HFFc6 (cell line): ENCODE measurements around the gene KCNQ1. TPM values are rescaled to one million over a fixed set of nuclear protein-coding genes. Genes with fewer than 3 reads are reported as not detected.

Experiments used
- DNase-seq: peaks from one replicate; pipeline ENCODE4 v3.0.0-alpha.2; 2018
- H3K27ac Mint-ChIP-seq: 2 replicates; pipeline ENCODE4 v1.8.0; 2020; ENCODE audit warnings: mild to moderate bottlenecking, mixed read lengths
- H3K27me3 Mint-ChIP-seq: 2 replicates; pipeline ENCODE4 v1.8.0; 2021; ENCODE audit warnings: mild to moderate bottlenecking, moderate library complexity, mixed read lengths; ENCODE audit not compliant: insufficient read depth
- H3K36me3 Mint-ChIP-seq: 2 replicates; pipeline ENCODE4 v1.8.0; 2021; ENCODE audit warnings: low read depth, mixed read lengths
- H3K4me1 Mint-ChIP-seq: 2 replicates; pipeline ENCODE4 v1.8.0; 2020; ENCODE audit warnings: low read depth, mixed read lengths
- H3K4me3 Mint-ChIP-seq: 2 replicates; pipeline ENCODE4 v1.8.0; 2020; ENCODE audit warnings: mild to moderate bottlenecking, moderate library complexity, mixed read lengths
- H3K9me3 Mint-ChIP-seq: 2 replicates; pipeline ENCODE4 v1.8.0; 2020; ENCODE audit warnings: mild to moderate bottlenecking, mixed read lengths
- total RNA-seq, 6 experiments: library from RNA; stranded (reverse); fragmentation: NEBNext Ultra II Directional; extraction: Animal tissue kit (Norgen Biotek cat#: 25700); gene quantifications; 2 replicates in 1 of 6; 3 replicates in 5 of 6; pipeline ENCODE4 v1.2.3, GENCODE V29; 2021
- TF ChIP-seq, protein P1 (sequence below): fragments of 200-600 bp; sonication (generic); IDR thresholded peaks from 2 replicates; pipeline ENCODE4 v1.5.0; 2021; ENCODE audit warnings: antibody characterized with exemption, mild to moderate bottlenecking

Gene KCNQ1
- total RNA-seq, 6 experiments from 2014 or later = not detected

- Mint-ChIP-seq H3K36me3 (no peaks in the 10 kb centered on the region), H3K4me1 (peaks cover 9% of the 10 kb centered on the region), H3K27ac (no peak overlapping the region), H3K4me3 (no peak overlapping the region), H3K9me3 (no peaks in the 10 kb centered on the region), H3K27me3 (peaks cover 24% of the 10 kb centered on the region)
- no peak for DNase-seq
- TF ChIP-seq, protein P1, sequence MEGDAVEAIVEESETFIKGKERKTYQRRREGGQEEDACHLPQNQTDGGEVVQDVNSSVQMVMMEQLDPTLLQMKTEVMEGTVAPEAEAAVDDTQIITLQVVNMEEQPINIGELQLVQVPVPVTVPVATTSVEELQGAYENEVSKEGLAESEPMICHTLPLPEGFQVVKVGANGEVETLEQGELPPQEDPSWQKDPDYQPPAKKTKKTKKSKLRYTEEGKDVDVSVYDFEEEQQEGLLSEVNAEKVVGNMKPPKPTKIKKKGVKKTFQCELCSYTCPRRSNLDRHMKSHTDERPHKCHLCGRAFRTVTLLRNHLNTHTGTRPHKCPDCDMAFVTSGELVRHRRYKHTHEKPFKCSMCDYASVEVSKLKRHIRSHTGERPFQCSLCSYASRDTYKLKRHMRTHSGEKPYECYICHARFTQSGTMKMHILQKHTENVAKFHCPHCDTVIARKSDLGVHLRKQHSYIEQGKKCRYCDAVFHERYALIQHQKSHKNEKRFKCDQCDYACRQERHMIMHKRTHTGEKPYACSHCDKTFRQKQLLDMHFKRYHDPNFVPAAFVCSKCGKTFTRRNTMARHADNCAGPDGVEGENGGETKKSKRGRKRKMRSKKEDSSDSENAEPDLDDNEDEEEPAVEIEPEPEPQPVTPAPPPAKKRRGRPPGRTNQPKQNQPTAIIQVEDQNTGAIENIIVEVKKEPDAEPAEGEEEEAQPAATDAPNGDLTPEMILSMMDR = no peak
Measured at GRCh38 chr11:2776351-2777061, 331.7 kb downstream of the KCNQ1 start.

GRCh38 chr11:2777386-2777785 is 332.6 kb downstream of the KCNQ1 start:
- Mint-ChIP-seq H3K27ac (no peak overlapping the region), H3K36me3 (no peaks in the 10 kb centered on the region), H3K4me1 (peaks cover 9% of the 10 kb centered on the region), H3K4me3 (no peak overlapping the region), H3K27me3 (peaks cover 26% of the 10 kb centered on the region), H3K9me3 (no peaks in the 10 kb centered on the region)
- no peak for DNase-seq
- TF ChIP-seq, protein P1 = no peak

GRCh38 chr11:2777871-2778629 is 333.2 kb downstream of the KCNQ1 start:
- TF ChIP-seq, protein P1 = no peak
- H3K4me3 Mint-ChIP-seq = no peak overlapping the region
- no peak for DNase-seq
- H3K27me3 Mint-ChIP-seq = peaks cover 22% of the 10 kb centered on the region
- H3K4me1 Mint-ChIP-seq = peaks cover 4% of the 10 kb centered on the region
- H3K9me3 Mint-ChIP-seq = no peaks in the 10 kb centered on the region
- no peaks in the 10 kb centered on the region for H3K36me3 Mint-ChIP-seq
- no peak overlapping the region; the same call in 1 of the 2 replicates for H3K27ac Mint-ChIP-seq

DNA sequence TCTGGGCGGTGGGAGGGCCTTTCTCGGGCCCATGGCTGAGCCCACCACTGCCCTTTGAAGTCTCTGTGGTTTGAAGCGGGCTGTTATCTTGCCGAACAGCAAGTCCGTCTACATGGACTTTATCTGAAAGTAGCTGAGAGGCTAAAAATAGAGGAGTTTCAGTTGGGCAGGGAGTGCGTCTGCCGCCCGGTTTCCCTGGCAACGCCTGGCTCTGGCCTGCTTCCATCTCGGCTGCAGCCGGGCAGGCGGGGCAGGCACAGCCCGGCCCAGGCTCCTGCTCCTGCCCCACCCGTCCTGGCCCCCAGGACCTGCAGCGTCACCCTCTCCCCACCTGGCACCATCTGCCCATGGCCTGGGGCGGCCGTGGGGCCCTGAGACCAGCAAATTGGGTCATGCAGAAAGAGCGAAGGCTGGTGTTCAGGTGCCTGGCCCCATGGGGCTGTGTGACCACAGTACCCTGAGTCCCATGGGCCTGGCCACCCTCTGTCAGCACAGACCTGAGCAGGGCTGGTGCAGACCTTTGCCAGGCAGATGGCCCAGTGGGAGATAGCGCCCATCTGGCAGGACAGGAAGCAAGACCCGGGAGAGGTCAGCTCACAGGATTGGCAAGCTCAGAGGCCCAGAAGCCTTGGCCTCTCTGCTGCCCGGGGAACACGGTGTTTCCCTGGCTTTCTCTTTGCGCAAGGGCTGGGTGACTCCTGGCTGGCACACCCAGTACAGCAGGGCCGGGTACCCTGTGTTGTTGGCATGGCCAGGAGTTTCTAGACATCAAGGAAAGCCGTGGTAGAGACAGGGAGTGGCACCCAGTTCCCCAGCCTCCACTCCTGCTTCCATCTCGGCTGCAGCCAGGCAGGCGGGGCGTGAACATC is 334.1 kb downstream of the KCNQ1 start:
- Mint-ChIP-seq H3K27me3 (peaks cover 15% of the 10 kb centered on the region), H3K4me3 (no peak overlapping the region), H3K36me3 (no peaks in the 10 kb centered on the region), H3K27ac (no peak overlapping the region; the same call in 1 of the 2 replicates), H3K4me1 (0 out of 2 replicates have a peak, but pooled peaks cover 4% of the 10 kb centered on the region), H3K9me3 (no peaks in the 10 kb centered on the region)
- peak; percentile 71 for DNase-seq
- TF ChIP-seq, protein P1 = no peak

GRCh38 chr11:2779499-2779980 is 334.7 kb downstream of the KCNQ1 start:
- H3K36me3 Mint-ChIP-seq = no peaks in the 10 kb centered on the region
- peaks cover 13% of the 10 kb centered on the region for H3K27me3 Mint-ChIP-seq
- TF ChIP-seq, protein P1 = no peak
- H3K27ac Mint-ChIP-seq = no peak overlapping the region
- H3K9me3 Mint-ChIP-seq = no peaks in the 10 kb centered on the region
- DNase-seq = no peak
- 0 out of 2 replicates have a peak, but pooled peaks cover 4% of the 10 kb centered on the region for H3K4me1 Mint-ChIP-seq
- H3K4me3 Mint-ChIP-seq = no peak overlapping the region
